ENCODE measurements around the gene FAM8A1.

The FAM8A1 gene

GRCh38 chr6:17602888-17603287, 2.8 kb downstream of the FAM8A1 start:
- no peak for DNase-seq (ENCODE audit: low spot score)

GRCh38 chr6:17606606-17607005, 6.5 kb downstream of the FAM8A1 start:
- no peak for DNase-seq (ENCODE audit: low spot score)

GRCh38 chr6:17610835-17611234, 10.7 kb downstream of the FAM8A1 start:
- DNase-seq (ENCODE audit: low spot score), result no peak

- no peak for DNase-seq (ENCODE audit: low spot score)
These were observed 11.9 kb downstream of the FAM8A1 start for GRCh38 chr6:17612048-17612447.

GRCh38 chr6:17615794-17616193, 15.7 kb downstream of the FAM8A1 start:
- no peak for DNase-seq (ENCODE audit: low spot score)

GRCh38 chr6:17621003-17621402, 20.9 kb downstream of the FAM8A1 start:
- DNase-seq (ENCODE audit: low spot score), result no peak

GRCh38 chr6:17622144-17622543, 22.0 kb downstream of the FAM8A1 start:
- DNase-seq (ENCODE audit: low spot score), result no peak

GRCh38 chr6:17624396-17624795, 24.3 kb downstream of the FAM8A1 start:
- no peak for DNase-seq (ENCODE audit: low spot score)

- no peak for DNase-seq (ENCODE audit: low spot score)
These were observed 28.8 kb downstream of the FAM8A1 start for GRCh38 chr6:17628873-17629272.

- no peak for DNase-seq (ENCODE audit: low spot score)
These were observed 29.9 kb downstream of the FAM8A1 start for GRCh38 chr6:17629824-17630510.

- no peak for DNase-seq (ENCODE audit: low spot score)
These were observed 30.5 kb downstream of the FAM8A1 start for GRCh38 chr6:17630511-17631073.

- DNase-seq (ENCODE audit: low spot score), result no peak
These were observed 32.8 kb downstream of the FAM8A1 start for GRCh38 chr6:17632934-17633333.

GRCh38 chr6:17633465-17634188, 33.5 kb downstream of the FAM8A1 start:
- no peak for DNase-seq (ENCODE audit: low spot score)

- no peak for DNase-seq (ENCODE audit: low spot score)
These were observed 35.5 kb downstream of the FAM8A1 start for GRCh38 chr6:17635568-17635967.

- DNase-seq (ENCODE audit: low spot score), result no peak
These were observed 38.2 kb downstream of the FAM8A1 start for GRCh38 chr6:17638212-17638715.

- DNase-seq (ENCODE audit: low spot score), result no peak
These were observed 40.4 kb downstream of the FAM8A1 start for GRCh38 chr6:17640477-17640917.

- no peak for DNase-seq (ENCODE audit: low spot score)
These were observed 48.6 kb downstream of the FAM8A1 start for GRCh38 chr6:17648745-17649144.

- no peak for DNase-seq (ENCODE audit: low spot score)
These were observed 50.7 kb downstream of the FAM8A1 start for GRCh38 chr6:17650656-17651309.

GRCh38 chr6:17653198-17653882, 53.2 kb downstream of the FAM8A1 start:
- DNase-seq (ENCODE audit: low spot score), result no peak

- DNase-seq (ENCODE audit: low spot score), result peak; percentile 8
These were observed 56.0 kb downstream of the FAM8A1 start for GRCh38 chr6:17656092-17656491.

GRCh38 chr6:17656644-17657043, 56.5 kb downstream of the FAM8A1 start:
- no peak for DNase-seq (ENCODE audit: low spot score)

All from hepatic stellate cell (primary cell).